Amygdala (tissue), 56 donors: ENCODE results near the gene ARAP3.
"Not testable (repeated sequence)": the region's sequence is repeated elsewhere in the genome, so short reads cannot be mapped to it uniquely, and the experiment has no call there.

Experiments
- DNase-seq, 56 donors: peaks; one replicate each; lab custom pipeline; 2025; lab: John Stamatoyannopoulos, UW

Gene ARAP3

GRCh38 chr5:141681695-141682641, at the start of gene ARAP3:
ARAP3 (minus strand) TSS chr5:141682230; CDS start chr5:141680486, 1,744 bp downstream.
- DNase-seq: peak in 10 of 56 donors; percentile 5 to 77 (median 20)

DNA sequence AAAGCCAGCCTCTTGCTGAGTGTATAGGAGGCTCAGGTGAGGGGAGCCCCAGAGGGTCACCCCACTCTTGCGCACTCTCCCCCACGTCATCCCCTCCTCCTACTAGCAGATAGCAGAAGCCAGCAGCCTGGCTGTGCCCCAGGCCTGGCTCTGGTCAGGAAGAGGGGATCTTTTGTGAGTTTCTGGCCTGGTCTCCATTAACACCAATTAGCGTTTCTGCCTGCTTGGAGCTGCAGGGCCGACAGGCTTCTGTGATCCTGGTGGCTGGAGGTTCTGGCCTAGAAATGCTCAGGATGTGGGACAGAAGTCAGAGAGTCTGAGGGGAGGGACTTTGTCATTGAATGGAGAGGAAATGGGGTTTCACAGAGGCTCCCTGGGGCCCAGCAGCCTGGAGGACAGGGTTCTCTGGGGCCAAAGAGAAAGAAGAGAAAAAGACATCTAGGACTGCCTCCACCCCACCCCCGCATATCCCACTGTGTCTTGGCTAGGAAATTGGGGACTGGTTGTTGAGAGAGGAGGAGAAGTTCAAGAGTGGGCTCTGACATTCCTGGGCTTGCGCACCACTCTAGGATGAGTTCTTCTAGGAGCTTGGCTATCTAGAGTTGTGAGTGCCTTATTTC, 47.5 kb upstream of the ARAP3 start:
- peak in 34 of 56 donors; percentile 3 to 71 (median 30) for DNase-seq

DNA sequence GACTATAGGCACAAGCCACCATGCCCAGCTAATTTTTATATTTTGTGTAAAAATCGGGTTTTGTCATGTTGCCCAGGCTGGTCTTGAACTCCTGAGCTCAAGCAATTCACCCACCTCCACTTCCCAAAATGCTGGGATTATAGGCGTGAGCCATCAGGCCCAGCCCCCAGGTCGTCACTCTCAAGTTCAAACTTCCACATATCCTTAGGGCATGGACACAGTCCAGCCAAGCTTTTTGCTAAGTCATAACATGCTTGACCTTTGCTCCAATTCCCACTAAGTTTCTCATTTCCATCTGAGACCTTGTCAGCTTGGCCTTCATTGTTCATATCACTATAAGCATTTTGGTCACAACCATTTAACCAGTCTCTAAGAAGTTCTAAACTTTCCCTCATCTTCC, 43.9 kb upstream of the ARAP3 start:
- no peak for DNase-seq

DNA sequence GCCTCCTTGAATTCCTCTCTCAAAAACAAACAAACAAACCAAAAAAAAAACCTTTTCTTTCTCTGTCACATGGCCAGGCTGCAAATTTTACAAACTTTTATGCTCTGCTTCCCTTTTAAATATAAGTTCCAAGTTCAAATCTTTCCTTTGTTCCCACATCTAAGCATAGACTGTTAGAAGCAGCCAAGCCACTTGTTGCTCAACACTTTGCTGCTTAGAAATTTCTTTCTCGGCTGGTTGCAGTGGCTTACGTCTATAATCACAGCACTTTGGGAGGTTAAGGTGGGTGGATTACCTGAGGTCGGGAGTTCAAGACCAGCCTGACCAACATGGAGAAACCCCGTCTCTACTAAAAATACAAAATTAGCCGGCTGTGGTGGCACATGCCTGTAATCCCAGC, 43.1 kb upstream of the ARAP3 start:
- DNase-seq: not testable (repeated sequence)

DNA sequence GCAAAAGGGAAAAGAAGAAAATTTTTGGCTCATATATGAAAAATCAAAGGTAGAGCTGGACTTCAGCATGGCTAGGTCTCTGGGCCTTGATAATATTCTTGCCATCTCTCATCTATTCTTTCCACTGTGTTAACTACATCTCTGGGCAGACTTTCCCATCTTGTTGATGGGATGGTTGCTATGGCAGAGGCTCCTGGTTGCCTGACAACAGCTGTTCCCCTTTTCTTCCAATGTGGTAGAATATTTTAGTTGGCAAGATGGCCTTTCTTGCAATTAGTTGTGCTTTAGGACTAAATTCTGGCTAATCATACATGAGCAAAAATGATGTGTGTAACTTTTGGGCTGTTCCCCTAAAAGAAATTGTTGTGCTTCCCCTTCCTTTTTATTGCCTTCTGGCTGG, 40.2 kb upstream of the ARAP3 start:
- DNase-seq: no peak

GRCh38 chr5:141717043-141717442, 35.0 kb upstream of the ARAP3 start:
- no peak for DNase-seq

DNA sequence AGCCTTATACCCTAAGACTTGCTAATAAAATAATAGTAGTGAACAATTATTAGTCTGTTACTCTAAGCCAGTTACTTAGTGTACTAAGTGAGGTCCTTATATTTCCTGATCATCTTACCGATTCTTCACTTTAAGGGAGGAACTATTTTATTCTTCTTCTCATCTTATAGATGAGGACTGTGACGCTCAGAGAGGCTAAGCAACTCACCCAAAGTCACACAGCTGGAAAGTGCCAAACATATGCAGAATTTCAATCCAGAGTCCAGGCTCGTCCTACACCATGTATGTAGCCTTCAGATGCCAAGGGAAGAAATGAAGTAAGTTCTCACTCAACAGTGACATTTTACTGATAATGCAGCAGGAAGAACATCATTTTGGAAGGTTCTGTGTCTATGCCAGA, 34.4 kb upstream of the ARAP3 start:
- no peak for DNase-seq

- DNase-seq: peak in 1 of 56 donors; percentile 7
Observed at GRCh38 chr5:141716009-141716408, 34.0 kb upstream of the ARAP3 start.

DNA sequence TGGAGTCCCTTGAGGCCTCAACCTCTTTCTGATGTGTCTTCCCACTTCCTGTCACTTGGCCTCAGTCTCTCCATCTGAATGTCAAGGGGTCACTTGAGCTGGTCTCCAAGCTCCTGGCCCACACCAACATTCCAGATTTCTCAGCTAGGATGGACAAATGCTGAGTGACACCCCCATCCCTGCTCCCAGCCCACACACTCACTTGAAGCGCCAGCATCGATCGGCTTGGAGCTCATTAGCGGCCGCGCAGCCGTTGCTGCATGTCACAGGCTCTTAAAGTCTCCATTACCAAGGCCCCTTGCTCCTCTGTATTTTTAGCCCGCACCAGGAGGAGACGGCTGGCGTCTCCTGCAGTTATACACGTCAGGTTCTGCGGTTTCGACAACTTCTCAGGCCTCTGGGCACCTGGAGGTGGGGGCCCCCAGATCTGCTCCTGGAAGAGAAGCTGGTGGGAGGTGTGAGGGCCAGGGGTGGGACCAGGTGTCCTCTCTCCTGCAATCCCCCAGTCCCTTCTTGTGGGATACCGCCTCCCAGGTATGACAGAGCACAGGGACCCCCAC, 33.4 kb upstream of the ARAP3 start:
- DNase-seq: no peak

DNA sequence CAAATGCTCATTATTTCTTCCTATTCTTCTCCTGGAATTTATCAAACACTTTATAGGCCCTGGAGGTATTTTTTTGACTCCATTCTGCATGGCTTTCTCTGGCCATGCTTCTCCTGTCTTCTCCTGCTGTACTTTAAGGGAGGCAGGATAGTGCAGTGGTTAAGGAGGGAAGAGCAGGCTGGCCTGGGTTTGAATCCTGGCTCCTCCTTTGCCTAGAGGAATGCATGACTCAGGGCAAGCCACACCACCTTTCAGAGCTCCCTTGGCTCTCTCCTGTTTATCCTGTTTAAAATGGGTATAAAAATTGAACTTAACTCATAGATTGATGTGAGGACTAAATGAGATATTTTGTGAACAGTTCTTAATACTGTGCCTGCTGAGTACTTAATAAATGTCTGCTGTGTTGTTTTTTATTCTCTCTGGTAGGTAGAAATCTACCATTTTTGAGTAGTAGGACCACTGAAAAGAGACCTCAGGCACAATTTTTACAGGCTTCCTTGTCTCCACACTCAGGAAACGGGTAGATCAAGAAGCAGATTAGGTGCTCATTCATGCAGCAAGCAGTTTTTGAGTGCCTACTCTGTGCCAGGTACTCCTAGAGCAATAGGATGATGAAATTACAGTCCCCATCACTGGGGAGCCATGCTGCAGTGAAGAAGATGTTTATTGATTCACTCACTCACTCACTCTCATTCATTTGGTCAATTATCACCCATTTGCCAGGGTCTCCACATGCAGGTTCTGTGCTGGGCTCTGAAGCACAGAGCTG, 32.7 kb upstream of the ARAP3 start:
- DNase-seq: no peak

GRCh38 chr5:141713616-141714309, 31.7 kb upstream of the ARAP3 start:
- no peak for DNase-seq

GRCh38 chr5:141711687-141712086, 29.7 kb upstream of the ARAP3 start:
- DNase-seq: no peak

- DNase-seq: no peak
Observed at GRCh38 chr5:141709699-141710267, 27.8 kb upstream of the ARAP3 start.

DNA sequence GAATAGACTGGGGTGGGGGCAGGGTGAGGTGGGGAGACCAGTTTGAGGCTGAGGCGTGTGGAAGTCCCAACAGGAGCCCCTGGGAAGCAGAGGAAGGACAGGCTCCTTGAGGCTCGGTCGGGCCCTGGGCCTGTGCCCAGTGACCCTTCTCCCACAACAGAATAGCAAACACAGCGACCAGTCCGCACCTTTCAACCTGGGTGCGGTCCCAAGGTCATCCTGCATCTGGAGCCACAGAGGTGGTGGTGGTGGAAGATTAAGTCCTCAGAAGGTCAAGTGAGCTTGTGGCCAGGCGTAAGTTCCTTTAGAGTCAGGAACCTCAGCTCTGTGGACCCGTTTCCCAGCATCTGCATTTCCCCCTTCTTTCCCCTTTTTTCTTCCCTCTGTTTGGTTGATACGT, 26.0 kb upstream of the ARAP3 start:
- no peak for DNase-seq

DNA sequence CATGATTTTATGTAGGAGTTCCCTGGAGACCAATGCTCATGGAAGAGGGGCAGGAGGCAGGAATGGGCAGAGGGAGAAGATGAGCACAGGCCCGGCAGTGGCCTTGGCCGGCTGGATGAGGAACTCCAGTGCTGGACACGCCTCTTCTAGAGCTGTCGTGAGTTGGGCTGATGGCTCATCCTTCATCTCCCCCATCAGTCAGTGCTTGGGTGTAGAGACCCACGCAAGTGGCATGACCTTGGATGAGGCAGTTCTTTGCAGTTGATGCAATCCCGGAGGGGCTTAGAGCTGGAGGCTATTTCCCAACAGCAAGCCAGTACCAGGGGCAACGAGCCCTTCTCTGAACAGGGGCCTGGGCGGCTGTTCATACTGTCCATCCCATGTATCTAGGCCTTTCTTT, 25.5 kb upstream of the ARAP3 start:
- DNase-seq: no peak

DNA sequence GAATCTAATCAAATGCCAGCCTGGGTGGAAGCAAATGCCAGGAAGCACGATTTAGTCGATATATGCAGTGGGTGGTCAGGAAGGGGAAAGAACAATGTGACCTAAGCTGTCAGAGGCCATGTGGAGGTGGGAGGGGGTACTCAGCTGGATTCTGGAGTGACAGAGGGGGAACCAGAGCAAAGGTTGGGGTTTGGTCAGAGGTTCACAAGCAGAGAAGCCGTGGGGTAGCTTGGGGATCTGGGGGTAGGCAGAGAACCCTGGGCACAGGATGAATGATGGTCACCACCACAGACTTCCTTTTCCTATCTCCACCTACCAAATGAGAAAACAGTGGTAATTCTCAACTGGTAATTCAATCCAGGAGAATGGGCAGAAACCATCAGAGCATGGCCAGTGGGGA, 24.1 kb upstream of the ARAP3 start:
- DNase-seq: no peak

GRCh38 chr5:141705469-141705868, 23.4 kb upstream of the ARAP3 start:
- DNase-seq: no peak

- no peak for DNase-seq
Observed at GRCh38 chr5:141704782-141705297, 22.8 kb upstream of the ARAP3 start.

GRCh38 chr5:141703133-141703561, 21.1 kb upstream of the ARAP3 start:
- DNase-seq: peak in 9 of 56 donors; percentile 10 to 63 (median 47)
